OCI-LY7 (cell line): Measurements from ENCODE around the gene NTMT2.

Source experiments
- CTCF ChIP-seq: fragments of 200-600 bp; sonication (generic); conservative IDR thresholded peaks from 2 replicates; pipeline ENCODE4 v1.5.1; 2014; ENCODE audit warnings: mild to moderate bottlenecking, antibody characterized with exemption, low read length, moderate library complexity, mixed read lengths
- EZH2phosphoT487 ChIP-seq: fragments of 200-600 bp; sonication (generic); IDR thresholded peaks from 2 replicates; pipeline ENCODE4 v1.6.1; 2018; ENCODE audit warnings: low read depth, borderline replicate concordance, mild to moderate bottlenecking, mixed run types, antibody characterized with exemption, low read length, moderate library complexity, mixed read lengths

GRCh38 chr1:170168265-170168664 is 22.5 kb downstream of the NTMT2 start:
- TF ChIP-seq CTCF (no peak), EZH2phosphoT487 (no peak)
